Measurements from ENCODE around the gene POU2AF2.

DNA sequence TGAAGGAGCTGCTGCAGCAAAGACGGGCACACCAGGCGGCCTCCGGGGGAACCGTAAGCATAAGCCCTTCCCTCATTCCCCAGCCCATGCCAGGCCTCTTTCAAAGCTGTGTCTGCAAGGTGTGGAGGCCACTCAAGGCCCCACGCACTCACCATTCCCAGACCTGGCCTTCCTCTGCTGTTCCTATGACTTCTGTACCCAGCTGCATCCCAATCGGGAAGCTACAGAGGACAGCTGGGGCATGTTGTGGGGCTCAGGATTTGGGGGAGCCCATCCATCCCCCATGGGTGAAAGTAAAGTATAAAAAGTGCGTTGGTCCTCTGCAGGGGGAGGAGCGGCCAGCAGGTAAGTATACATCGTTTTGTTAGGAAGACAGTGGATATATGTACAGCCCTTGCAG, 55.0 kb downstream of the POU2AF2 start:
- TF ChIP-seq, protein P1, sequence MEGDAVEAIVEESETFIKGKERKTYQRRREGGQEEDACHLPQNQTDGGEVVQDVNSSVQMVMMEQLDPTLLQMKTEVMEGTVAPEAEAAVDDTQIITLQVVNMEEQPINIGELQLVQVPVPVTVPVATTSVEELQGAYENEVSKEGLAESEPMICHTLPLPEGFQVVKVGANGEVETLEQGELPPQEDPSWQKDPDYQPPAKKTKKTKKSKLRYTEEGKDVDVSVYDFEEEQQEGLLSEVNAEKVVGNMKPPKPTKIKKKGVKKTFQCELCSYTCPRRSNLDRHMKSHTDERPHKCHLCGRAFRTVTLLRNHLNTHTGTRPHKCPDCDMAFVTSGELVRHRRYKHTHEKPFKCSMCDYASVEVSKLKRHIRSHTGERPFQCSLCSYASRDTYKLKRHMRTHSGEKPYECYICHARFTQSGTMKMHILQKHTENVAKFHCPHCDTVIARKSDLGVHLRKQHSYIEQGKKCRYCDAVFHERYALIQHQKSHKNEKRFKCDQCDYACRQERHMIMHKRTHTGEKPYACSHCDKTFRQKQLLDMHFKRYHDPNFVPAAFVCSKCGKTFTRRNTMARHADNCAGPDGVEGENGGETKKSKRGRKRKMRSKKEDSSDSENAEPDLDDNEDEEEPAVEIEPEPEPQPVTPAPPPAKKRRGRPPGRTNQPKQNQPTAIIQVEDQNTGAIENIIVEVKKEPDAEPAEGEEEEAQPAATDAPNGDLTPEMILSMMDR (IDR thresholded peaks at IDR 0.05 in 4 of 5, conservative IDR thresholded peaks at IDR 0.05 in 1 of 5) = no peak
- TF ChIP-seq POLR2A (IDR thresholded peaks at IDR 0.05) = no peak

Data from gastrocnemius medialis (tissue), 4 donors.